H1 (cell line): ENCODE data around the gene PACSIN2. TPM values are rescaled to one million over a fixed set of nuclear protein-coding genes. Genes with fewer than 3 reads are reported as not detected.
A peak's percentile ranks its signal among the peaks of the same experiment; 100 is the strongest.

Experiments used
- CTCF ChIA-PET: fragments of 300-600 bp; sonication (Branson Sonifier 250); formaldehyde crosslinking; loops from one replicate; lab custom pipeline; 2021; ENCODE audit not compliant: partially characterized antibody; lab: Charles Lee
- POLR2A ChIA-PET: fragments of 300-600 bp; sonication (Branson Sonifier 250); formaldehyde crosslinking; loops from one replicate; lab custom pipeline; 2021; ENCODE audit warnings: inconsistent platforms; ENCODE audit not compliant: partially characterized antibody; lab: Charles Lee
- DNase-seq, 2 experiments: peaks; one replicate each; pipeline versions ENCODE4 v3.0.0 to v3.0.0-alpha.2; 2010 to 2022; ENCODE audit warnings: low spot score in 2 of 2, low read depth in 1 of 2, mixed read lengths in 1 of 2
- FAIRE-seq: peaks from 2 replicates; lab custom pipeline; 2011; peaks lifted over from hg19 to GRCh38; lab: Jason Lieb, UNC
- H2AFZ ChIP-seq: 2 replicates; pipeline ENCODE4 v1.8.1; 2012; ENCODE audit warnings: low read length, inconsistent platforms
- H2AK5ac ChIP-seq: 2 replicates; pipeline ENCODE4 v1.6.1; 2013; ENCODE audit warnings: low read depth, low read length
- H2BK120ac ChIP-seq: replicated peaks from 2 replicates; pipeline ENCODE3; 2013; ENCODE audit warnings: low read depth, low read length, inconsistent platforms
- H2BK12ac ChIP-seq: 2 replicates; pipeline ENCODE4 v1.6.1; 2013; ENCODE audit warnings: low read depth, low read length
- H2BK15ac ChIP-seq: 2 replicates; pipeline ENCODE4 v1.6.1; 2013; ENCODE audit warnings: low read length
- H2BK20ac ChIP-seq: 2 replicates; pipeline ENCODE4 v1.6.1; 2013; ENCODE audit warnings: low read length
- H2BK5ac ChIP-seq: 2 replicates; pipeline ENCODE4 v1.6.1; 2013; ENCODE audit warnings: low read depth, low read length
- H3K14ac ChIP-seq: 2 replicates; pipeline ENCODE4 v1.6.1; 2013; ENCODE audit warnings: inconsistent platforms; ENCODE audit not compliant: insufficient read length
- H3K18ac ChIP-seq: 2 replicates; pipeline ENCODE4 v1.6.1; 2013; ENCODE audit warnings: low read length; ENCODE audit errors: extremely low read depth
- H3K23ac ChIP-seq: 2 replicates; pipeline ENCODE4 v1.6.1; 2013; ENCODE audit warnings: inconsistent platforms; ENCODE audit not compliant: insufficient read length
- H3K23me2 ChIP-seq: 2 replicates; pipeline ENCODE4 v1.6.1; 2013; ENCODE audit warnings: low read depth, low read length
- H3K27ac ChIP-seq: 2 replicates; pipeline ENCODE4 v1.6.1; 2011; ENCODE audit warnings: low read depth, low read length, inconsistent platforms
- H3K27me3 ChIP-seq, 4 experiments: replicated peaks in 1 of 4; 1 replicate in 1 of 4; 2 replicates in 3 of 4; pipeline versions ENCODE4 v1.6.1 to v1.8.1; 2011 to 2013; ENCODE audit warnings: low read length in 3 of 4, mild to moderate bottlenecking in 3 of 4, inconsistent platforms in 2 of 4, mixed read lengths in 2 of 4, moderate library complexity in 1 of 4; ENCODE audit not compliant: control insufficient read depth in 3 of 4, insufficient read depth in 3 of 4; ENCODE audit errors: extremely low read depth in 1 of 4
- H3K36me3 ChIP-seq, 4 experiments: 2 replicates each; pipeline versions ENCODE4 v1.6.1 to v1.8.1; 2011 to 2013; ENCODE audit warnings: mild to moderate bottlenecking in 4 of 4, low read length in 3 of 4, moderate library complexity in 2 of 4, control low read depth in 1 of 4, inconsistent platforms in 1 of 4; ENCODE audit not compliant: insufficient read depth in 4 of 4, control insufficient read depth in 2 of 4
- H3K4ac ChIP-seq: replicated peaks from 2 replicates; pipeline ENCODE3; 2013; ENCODE audit warnings: low read length, low read depth, mixed read lengths, inconsistent platforms; ENCODE audit not compliant: insufficient read length
- H3K4me1 ChIP-seq, 4 experiments: replicated peaks in 1 of 4; 1 replicate in 1 of 4; 2 replicates in 3 of 4; pipeline versions ENCODE4 v1.6.1 to v1.8.1; 2011 to 2013; ENCODE audit warnings: low read length in 3 of 4, inconsistent platforms in 2 of 4, mixed read lengths in 1 of 4; ENCODE audit not compliant: insufficient read depth in 4 of 4, control insufficient read depth in 3 of 4
- H3K4me2 ChIP-seq, 2 experiments: 2 replicates each; pipeline versions ENCODE4 v1.6.1 to v1.8.1; 2011 to 2013; ENCODE audit warnings: low read depth in 2 of 2, low read length in 2 of 2, control low read depth in 1 of 2, inconsistent platforms in 1 of 2, mild to moderate bottlenecking in 1 of 2; ENCODE audit not compliant: insufficient read depth in 1 of 2
- H3K4me3 ChIP-seq, 4 experiments: fragments of 200-600, 300-600 bp in 1 of 4; sonication (generic), shearing (Covaris generic), sonication (Bioruptor Twin) in 1 of 4; 2 replicates each; pipeline versions ENCODE4 v1.5.1 to v1.8.1; 2011 to 2016; ENCODE audit warnings: low read length in 4 of 4, low read depth in 3 of 4, control low read depth in 2 of 4, inconsistent platforms in 2 of 4, mild to moderate bottlenecking in 2 of 4, mixed read lengths in 1 of 4, moderate library complexity in 1 of 4; ENCODE audit not compliant: insufficient read depth in 2 of 4; ENCODE audit errors: extremely low read depth in 1 of 4
- H3K56ac ChIP-seq: replicated peaks from 2 replicates; pipeline ENCODE3; 2013; ENCODE audit warnings: low read depth, mild to moderate bottlenecking, mixed read lengths, low read length, inconsistent platforms; ENCODE audit not compliant: insufficient read length
- H3K79me1 ChIP-seq: 2 replicates; pipeline ENCODE4 v1.6.1; 2013; ENCODE audit warnings: low read depth, low read length, control low read depth
- H3K79me2 ChIP-seq, 2 experiments: 2 replicates each; pipeline versions ENCODE4 v1.6.1 to v1.8.1; 2012 to 2013; ENCODE audit warnings: low read length in 2 of 2, mild to moderate bottlenecking in 2 of 2, inconsistent platforms in 1 of 2; ENCODE audit not compliant: insufficient read depth in 2 of 2, control insufficient read depth in 1 of 2
- H3K9ac ChIP-seq, 4 experiments: replicated peaks in 1 of 4; 1 replicate in 1 of 4; 2 replicates in 3 of 4; pipeline versions ENCODE4 v1.6.1 to v1.8.1; 2011 to 2013; ENCODE audit warnings: low read depth in 3 of 4, low read length in 3 of 4, control low read depth in 2 of 4, mild to moderate bottlenecking in 2 of 4, moderate library complexity in 2 of 4, inconsistent platforms in 1 of 4; ENCODE audit errors: extremely low read depth in 1 of 4
- H3K9me3 ChIP-seq, 2 experiments: 2 replicates each; pipeline versions ENCODE4 v1.6.1 to v1.8.1; 2012 to 2013; ENCODE audit warnings: mild to moderate bottlenecking in 2 of 2, moderate library complexity in 2 of 2, control low read depth in 1 of 2, inconsistent platforms in 1 of 2, low read depth in 1 of 2, low read length in 1 of 2, mixed read lengths in 1 of 2; ENCODE audit not compliant: insufficient read depth in 2 of 2
- H4K20me1 ChIP-seq, 2 experiments: replicated peaks in 1 of 2; 2 replicates each; pipeline versions ENCODE3 to v1.8.1; 2011 to 2013; ENCODE audit warnings: inconsistent platforms in 2 of 2, low read length in 2 of 2, mild to moderate bottlenecking in 1 of 2; ENCODE audit not compliant: insufficient read depth in 2 of 2, control insufficient read depth in 1 of 2
- H4K5ac ChIP-seq: 2 replicates; pipeline ENCODE4 v1.6.1; 2013; ENCODE audit warnings: low read length, low read depth, mixed read lengths, inconsistent platforms; ENCODE audit not compliant: insufficient read length
- H4K8ac ChIP-seq: 2 replicates; pipeline ENCODE4 v1.8.0; 2013; ENCODE audit warnings: mild to moderate bottlenecking, moderate library complexity, low read length, inconsistent platforms; ENCODE audit not compliant: insufficient read depth; ENCODE audit errors: extremely low read depth
- H4K91ac ChIP-seq: replicated peaks from 2 replicates; pipeline ENCODE3; 2013; ENCODE audit warnings: low read length, mixed read lengths, inconsistent platforms; ENCODE audit not compliant: insufficient read length
- ATF3 ChIP-seq: IDR thresholded peaks from 2 replicates; pipeline ENCODE4 v1.6.1; 2011; ENCODE audit warnings: low read depth, mild to moderate bottlenecking, low read length; ENCODE audit not compliant: insufficient read depth
- CBX5 ChIP-seq: fragments of 300-800, 300-1000 bp; sonication (generic); IDR thresholded peaks from 2 replicates; pipeline ENCODE4 v1.7.1; 2016; ENCODE audit warnings: antibody characterized with exemption, low read length, low read depth
- CTCF ChIP-seq, 3 experiments: IDR thresholded peaks; 1 replicate in 2 of 3; 2 replicates in 1 of 3; pipeline versions ENCODE4 v1.5.1 to v1.6.1; 2011; ENCODE audit warnings: low read length in 3 of 3, mild to moderate bottlenecking in 3 of 3, inconsistent platforms in 2 of 3, low read depth in 1 of 3, moderate library complexity in 1 of 3; ENCODE audit not compliant: insufficient read depth in 1 of 3; ENCODE audit errors: control extremely low read depth in 1 of 3
- EZH2 ChIP-seq: fragments of 200-600 bp; sonication (generic); IDR thresholded peaks from 2 replicates; pipeline ENCODE4 v1.7.1; 2012; ENCODE audit warnings: low read depth, mild to moderate bottlenecking, moderate library complexity, low read length, inconsistent platforms; ENCODE audit not compliant: severe bottlenecking
- JUND ChIP-seq: IDR thresholded peaks from 2 replicates; pipeline ENCODE4 v1.6.1; 2011; ENCODE audit warnings: mild to moderate bottlenecking, improper control_type of control experiment, low read length
- RAD21 ChIP-seq, 2 experiments: IDR thresholded peaks in 1 of 2; conservative IDR thresholded peaks in 1 of 2; 2 replicates each; pipeline ENCODE4 v1.6.1; 2011; ENCODE audit warnings: low read depth in 2 of 2, low read length in 2 of 2, improper control_type of control experiment in 1 of 2, inconsistent platforms in 1 of 2, mild to moderate bottlenecking in 1 of 2, moderate library complexity in 1 of 2
- SP4 ChIP-seq: IDR thresholded peaks from 2 replicates; pipeline ENCODE4 v1.6.1; 2012; ENCODE audit warnings: low read length, inconsistent platforms
- TAF7 ChIP-seq: optimal IDR thresholded peaks from 2 replicates; pipeline ENCODE3; 2011; ENCODE audit warnings: low read depth, mild to moderate bottlenecking, inconsistent platforms, low read length, moderate library complexity, borderline replicate concordance
- WGBS, 2 experiments: shearing (Covaris generic) in 1 of 2; methylation state at CpG; one replicate each; pipeline versions ENCODE4 v1.1.6 to v1.1.7; 2013 to 2015; ENCODE audit warnings: low lambda C conversion rate in 2 of 2, mixed read lengths in 2 of 2, inconsistent platforms in 1 of 2, low coverage in 1 of 2, missing lambda C conversion rate in 1 of 2; ENCODE audit not compliant: insufficient replicate concordance in 2 of 2, insufficient coverage in 1 of 2, insufficient read length in 1 of 2; ENCODE audit errors: extremely low coverage in 1 of 2, missing lambda C conversion rate in 1 of 2; 5-methylcytosine and 5-hydroxymethylcytosine counted together
- polyA plus RNA-seq, 7 experiments: library from polyadenylated mRNA; depleted of rRNA in 3 of 7; stranded (reverse) in 5 of 7; unstranded in 2 of 7; fragments of >200 nt in 5 of 7; fragments of 200-250 nt in 2 of 7; gene quantifications; 1 replicate in 5 of 7; 2 replicates in 1 of 7; 4 replicates in 1 of 7; pipeline versions ENCODE4 v1.2.1 to v1.2.3, GENCODE V29; 2011 to 2013; ENCODE audit warnings: missing spikeins in 2 of 7, mixed read lengths in 2 of 7
- total RNA-seq: library from RNA; stranded (reverse); fragmentation: NEBNext Ultra II Directional; extraction: Animal tissue kit (Norgen Biotek cat#: 25700); gene quantifications from 2 replicates; pipeline ENCODE4 v1.2.1, GENCODE V29; 2021

The PACSIN2 gene
- total and polyA plus RNA-seq, 2 of the 8 experiments (the other 6 are each of a cell fraction or from before 2014, with no cell fraction given) = 44.8 to 64.2 TPM

GRCh38 chr22:43053176-43053575 is 38.2 kb upstream of the PACSIN2 start:
- Histone ChIP-seq H3K4ac (no peak overlapping the region), H3K9ac (no peak overlapping the region), H3K23me2 (no peaks in the 10 kb centered on the region), H2AFZ (no peak overlapping the region), H3K79me2 (no peaks in the 10 kb centered on the region), H4K8ac (no peak overlapping the region; the same call in 1 of the 2 replicates), H2BK15ac (no peak overlapping the region), H4K5ac (no peak overlapping the region), H3K14ac (no peak overlapping the region), H3K18ac (no peak overlapping the region), H3K9me3 (no peaks in the 10 kb centered on the region), H3K36me3 (no peaks in the 10 kb centered on the region), H3K79me1 (no peaks in the 10 kb centered on the region), H3K27me3 (no peaks in the 10 kb centered on the region), H3K4me2 (no peak overlapping the region), H4K91ac (no peak overlapping the region), H2BK120ac (no peak overlapping the region), H3K23ac (no peak overlapping the region), H2BK5ac (no peak overlapping the region), H2BK12ac (no peak overlapping the region), H4K20me1 (no peaks in the 10 kb centered on the region), H3K4me3 (no peak overlapping the region), H3K27ac (no peak overlapping the region), H3K56ac (no peak overlapping the region), H2AK5ac (no peak overlapping the region), H3K4me1 (peaks cover 0 to 2% (median 0%) of the 10 kb centered on the region in 4 experiments; a peak in 2 of 7 replicates), H2BK20ac (no peak overlapping the region)
- DNase-seq (peak in 1 of 2 experiments; percentile 48), FAIRE-seq (no peak)
- TF ChIP-seq SP4 (no peak), CBX5 (no peak), JUND (no peak), TAF7 (no peak), ATF3 (0 out of 2 replicates have a peak, but pooled peaks have one; percentile 11), RAD21 (IDR thresholded peaks at IDR 0.05 in 1 of 2, conservative IDR thresholded peaks at IDR 0.05 in 1 of 2; ENCODE audit: low read depth in 2 of 2, low read length in 2 of 2) (peak; percentile 66 to 73), CTCF (IDR thresholded peaks at IDR 0.05; ENCODE audit: control extremely low read depth in 1 of 3, insufficient read depth in 1 of 3, low read depth in 1 of 3, low read length in 3 of 3) (peak; percentile 16 to 65 (median 55)), EZH2 (no peak)
- WGBS, 2 experiments = 87% methylated on average over 7 of the region's 7 CpGs; no CpG with 5 or more reads in 1 of the 2 experiments
- POLR2A ChIA-PET = interaction anchor here (0.9 to 1.5 kb wide), 5 partner anchors 39 to 438 kb away, joined by 3 to 7 read pairs (median 3); partner anchors contain the start of genes PACSIN2 and POLDIP3
- CTCF ChIA-PET = interaction anchor here (0.6 to 5.7 kb wide), 43 partner anchors 9 to 442 kb away, joined by 3 to 47 read pairs (median 5); no protein-coding TSS in a partner anchor
